GM12875 (cell line): ENCODE results near the gene CARD14.

ENCODE experiments used
- H3K4me3 ChIP-seq: one replicate; pipeline ENCODE4 v1.5.1; 2011; ENCODE audit warnings: low read depth, low read length, control low read depth
- TF ChIP-seq, protein P1 (sequence below): IDR thresholded peaks from 2 replicates; pipeline ENCODE4 v1.5.1; 2011; ENCODE audit warnings: low read depth, mild to moderate bottlenecking, control low read depth, inconsistent platforms, low read length, moderate library complexity, borderline replicate concordance; ENCODE audit not compliant: insufficient read depth

CARD14 gene

DNA sequence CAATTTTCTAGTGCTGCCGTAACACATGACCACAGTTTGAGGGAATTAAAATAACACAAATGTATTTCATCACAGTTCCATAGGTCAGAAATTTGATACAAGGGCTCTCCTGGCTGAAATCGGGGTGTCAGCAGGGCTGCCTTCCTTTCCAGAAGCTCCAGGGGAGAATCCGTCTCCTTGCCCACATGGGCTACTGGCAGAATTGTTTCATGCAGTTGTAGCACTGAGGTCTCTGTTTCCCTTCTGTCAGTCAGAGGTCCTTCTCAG, 43.4 kb upstream of the CARD14 start:
- H3K4me3 ChIP-seq: no peak overlapping the region
- TF ChIP-seq, protein P1, sequence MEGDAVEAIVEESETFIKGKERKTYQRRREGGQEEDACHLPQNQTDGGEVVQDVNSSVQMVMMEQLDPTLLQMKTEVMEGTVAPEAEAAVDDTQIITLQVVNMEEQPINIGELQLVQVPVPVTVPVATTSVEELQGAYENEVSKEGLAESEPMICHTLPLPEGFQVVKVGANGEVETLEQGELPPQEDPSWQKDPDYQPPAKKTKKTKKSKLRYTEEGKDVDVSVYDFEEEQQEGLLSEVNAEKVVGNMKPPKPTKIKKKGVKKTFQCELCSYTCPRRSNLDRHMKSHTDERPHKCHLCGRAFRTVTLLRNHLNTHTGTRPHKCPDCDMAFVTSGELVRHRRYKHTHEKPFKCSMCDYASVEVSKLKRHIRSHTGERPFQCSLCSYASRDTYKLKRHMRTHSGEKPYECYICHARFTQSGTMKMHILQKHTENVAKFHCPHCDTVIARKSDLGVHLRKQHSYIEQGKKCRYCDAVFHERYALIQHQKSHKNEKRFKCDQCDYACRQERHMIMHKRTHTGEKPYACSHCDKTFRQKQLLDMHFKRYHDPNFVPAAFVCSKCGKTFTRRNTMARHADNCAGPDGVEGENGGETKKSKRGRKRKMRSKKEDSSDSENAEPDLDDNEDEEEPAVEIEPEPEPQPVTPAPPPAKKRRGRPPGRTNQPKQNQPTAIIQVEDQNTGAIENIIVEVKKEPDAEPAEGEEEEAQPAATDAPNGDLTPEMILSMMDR: no peak

DNA sequence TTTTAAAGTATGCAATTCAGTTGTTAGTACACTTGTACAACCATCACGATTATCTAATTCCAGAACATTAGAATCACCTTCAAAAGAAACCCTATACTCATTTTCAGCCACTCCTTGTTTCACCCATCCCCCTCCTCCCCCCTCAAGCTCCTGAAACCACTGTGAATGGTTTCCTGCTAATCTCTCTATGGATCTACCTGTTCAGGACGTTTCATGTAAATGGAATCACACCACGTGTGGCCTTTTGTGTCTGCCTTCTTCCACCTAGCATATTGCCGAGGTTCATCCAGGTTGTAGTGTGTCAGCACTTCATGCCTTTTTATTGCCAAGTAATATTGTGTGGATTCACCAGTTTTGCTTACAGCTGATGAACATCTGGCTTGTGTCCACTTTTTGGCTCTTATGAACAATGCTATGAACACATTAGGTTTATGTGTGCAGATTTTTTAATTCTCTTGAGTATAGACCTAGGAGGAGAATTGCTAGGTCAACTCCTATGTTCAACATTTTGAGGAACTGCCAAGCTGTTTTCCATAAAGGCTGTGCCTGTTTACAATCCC, 40.7 kb upstream of the CARD14 start:
- H3K4me3 ChIP-seq: no peak overlapping the region
- TF ChIP-seq, protein P1: no peak

DNA sequence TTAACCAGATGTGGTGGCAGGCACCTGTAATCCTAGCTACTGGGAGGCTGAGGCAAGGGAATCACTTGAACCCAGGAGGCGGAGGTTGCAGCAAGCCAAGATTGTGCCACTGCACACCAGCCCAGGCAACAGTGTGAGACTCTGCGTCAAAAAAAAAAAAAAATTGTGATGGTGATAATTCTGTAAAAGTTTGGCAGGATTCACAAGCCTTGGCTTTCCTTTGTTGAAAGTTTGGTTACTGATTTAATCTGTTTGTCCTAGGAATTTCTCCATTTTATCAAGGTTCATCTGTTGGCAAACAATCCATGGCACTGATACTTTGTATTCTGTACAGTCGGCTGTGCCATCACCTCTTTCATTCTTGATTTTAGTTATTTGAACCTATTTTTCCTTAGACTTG, 38.8 kb upstream of the CARD14 start:
- TF ChIP-seq, protein P1: no peak
- H3K4me3 ChIP-seq: no peak overlapping the region

DNA sequence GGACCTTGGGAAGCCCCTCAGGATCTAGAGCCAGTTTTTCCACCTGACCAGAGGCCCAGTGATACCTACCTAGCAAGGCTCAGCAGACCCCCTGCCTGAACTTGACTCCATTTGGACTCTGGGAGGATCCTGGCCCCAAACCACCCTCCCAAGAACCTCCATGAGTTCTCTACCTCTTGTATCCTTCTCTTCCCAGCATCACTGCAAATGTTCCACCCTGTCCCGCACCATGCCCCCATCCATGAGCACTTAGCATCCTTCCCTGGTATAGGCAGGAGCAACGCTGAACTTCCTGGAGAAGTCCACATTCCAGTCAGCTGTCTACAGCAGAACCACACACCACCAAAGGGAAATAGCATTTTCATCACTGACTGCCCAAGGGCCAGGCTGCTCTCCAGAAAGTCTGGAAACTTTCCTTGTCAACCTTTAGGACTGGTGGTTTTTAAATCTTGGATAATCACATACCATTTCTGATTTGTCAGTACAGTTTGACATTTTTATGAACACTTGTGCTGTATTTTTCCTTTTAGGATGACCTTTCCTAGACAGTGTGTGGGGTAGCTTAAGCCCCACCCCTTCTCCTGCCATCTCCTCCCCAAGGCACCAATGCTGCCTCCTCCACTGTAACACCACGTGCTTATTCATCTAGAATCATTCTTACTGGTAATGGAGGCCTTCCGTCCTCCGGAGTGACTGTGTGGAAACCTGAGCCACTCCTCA, 36.8 kb upstream of the CARD14 start:
- H3K4me3 ChIP-seq: no peak overlapping the region
- TF ChIP-seq, protein P1: no peak

DNA sequence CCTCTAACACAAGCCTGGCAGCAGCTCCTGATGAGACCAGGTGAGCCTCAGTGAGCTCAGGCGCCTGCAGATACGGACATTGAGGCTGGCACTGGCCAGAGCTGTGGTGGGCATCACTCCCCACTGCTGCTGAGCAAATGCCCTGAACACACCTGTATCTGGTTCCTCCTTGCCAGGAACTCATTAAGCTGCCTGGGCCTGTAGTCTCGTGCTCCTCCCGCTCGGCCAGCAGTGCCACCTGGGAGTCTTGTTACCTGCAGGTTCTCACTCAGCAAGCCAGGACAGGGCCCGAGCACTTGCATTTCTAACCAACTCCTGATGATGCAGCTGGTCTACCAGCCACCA, 36.2 kb upstream of the CARD14 start:
- TF ChIP-seq, protein P1: no peak
- no peak overlapping the region for H3K4me3 ChIP-seq

DNA sequence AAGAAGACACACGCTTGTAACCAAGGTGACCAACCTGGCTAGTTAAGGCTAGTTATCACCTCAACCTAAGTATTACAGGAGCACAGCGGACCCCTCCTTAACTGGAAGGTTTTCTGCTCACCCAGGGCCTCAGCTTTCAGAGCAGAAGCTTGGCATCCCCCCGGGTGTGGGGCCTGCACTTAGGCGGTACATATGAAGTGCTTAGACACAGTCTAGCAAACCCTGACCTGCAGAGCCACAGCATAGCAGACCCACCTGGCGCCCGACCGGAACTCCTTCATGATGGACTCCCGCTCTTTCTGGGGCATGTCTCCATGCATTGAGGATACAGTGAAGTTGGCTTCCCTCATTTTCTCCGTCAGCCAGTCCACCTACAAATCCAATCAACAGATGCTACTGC, 32.7 kb upstream of the CARD14 start:
- TF ChIP-seq, protein P1: no peak
- H3K4me3 ChIP-seq: no peak overlapping the region

DNA sequence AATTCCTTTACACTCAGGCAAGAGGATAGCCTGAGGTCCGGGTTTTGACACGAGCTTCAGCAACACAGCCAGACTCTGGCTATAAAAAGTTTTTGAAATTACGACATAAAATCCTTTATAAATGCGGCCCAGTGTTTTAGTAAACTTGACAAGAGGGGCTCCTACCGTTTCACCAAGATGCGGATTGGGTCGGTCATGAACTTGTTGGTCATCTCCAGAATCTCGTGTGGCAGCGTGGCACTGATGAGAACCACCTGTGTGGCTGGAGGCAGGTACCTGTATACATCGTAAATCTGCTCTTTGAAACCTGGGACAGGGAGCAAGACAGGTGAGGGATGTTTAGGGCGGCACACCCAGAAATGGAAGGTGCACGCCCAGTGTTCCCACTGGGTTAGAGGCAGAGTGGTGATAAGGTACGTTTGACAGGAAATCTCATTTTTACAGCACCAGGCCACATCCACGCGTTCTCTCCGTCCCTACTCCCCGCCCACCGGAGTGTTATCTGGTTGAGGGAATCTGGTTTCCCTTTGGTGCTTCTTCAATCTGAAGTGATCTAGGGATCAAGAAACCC, 30.9 kb upstream of the CARD14 start:
- TF ChIP-seq, protein P1: no peak
- H3K4me3 ChIP-seq: no peak overlapping the region
